Retinal pigment epithelial cell (primary cell): ENCODE results near the gene MYOG.

ENCODE experiments used
- DNase-seq: peaks from one replicate; pipeline ENCODE4 v3.0.0-alpha.2; 2010; ENCODE audit warnings: low read depth
- H3K4me3 ChIP-seq: 2 replicates; pipeline ENCODE4 v1.5.1; 2011; ENCODE audit warnings: mild to moderate bottlenecking, low read length, control low read depth, moderate library complexity
- CTCF ChIP-seq: conservative IDR thresholded peaks from 2 replicates; pipeline ENCODE4 v1.5.1; 2011; ENCODE audit warnings: low read depth, low read length, control low read depth, inconsistent platforms

MYOG gene

DNA sequence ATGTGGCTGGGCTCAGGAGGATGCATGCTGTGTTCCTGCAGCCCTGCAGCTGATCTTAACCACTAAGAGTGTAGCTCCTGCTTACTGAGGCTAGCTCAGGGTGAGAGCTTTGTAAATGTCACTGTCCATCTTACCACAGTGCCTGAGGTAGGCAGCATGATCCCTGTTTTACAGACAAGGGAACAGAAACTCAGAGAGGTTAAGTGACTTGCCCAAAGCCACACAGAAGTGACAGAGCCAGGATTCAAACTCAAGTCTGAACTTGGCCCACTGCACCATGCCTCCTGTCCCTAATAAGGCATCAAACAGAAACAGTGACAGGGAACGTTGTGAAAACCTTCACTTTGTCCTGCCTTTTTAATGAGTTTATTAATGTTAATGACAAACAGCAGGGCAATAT lies 31.6 kb downstream of the MYOG start:
- H3K4me3 ChIP-seq: no peak overlapping the region
- DNase-seq: no peak
- TF ChIP-seq CTCF: no peak

DNA sequence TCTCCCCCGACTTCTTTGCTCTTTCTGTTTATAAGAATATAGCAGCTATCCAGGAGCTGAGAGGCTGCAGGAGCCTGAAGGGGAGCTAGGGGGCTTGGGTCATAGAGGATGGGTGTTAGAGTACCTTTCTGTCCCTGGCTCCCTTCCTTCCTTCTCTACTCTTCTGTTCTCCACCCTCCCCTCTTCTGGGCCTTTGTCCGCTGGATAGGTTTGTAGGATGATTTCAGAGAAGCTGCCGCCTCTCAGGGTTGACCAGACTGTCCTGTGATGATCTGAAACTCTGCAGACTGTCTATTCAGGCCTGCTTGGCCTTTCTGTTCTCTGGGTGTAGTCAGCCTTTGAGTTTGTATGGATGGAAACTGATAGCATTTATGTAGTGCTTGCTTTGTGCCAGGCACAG lies 33.2 kb downstream of the MYOG start:
- H3K4me3 ChIP-seq: no peak overlapping the region
- no peak for TF ChIP-seq CTCF
- DNase-seq: no peak

DNA sequence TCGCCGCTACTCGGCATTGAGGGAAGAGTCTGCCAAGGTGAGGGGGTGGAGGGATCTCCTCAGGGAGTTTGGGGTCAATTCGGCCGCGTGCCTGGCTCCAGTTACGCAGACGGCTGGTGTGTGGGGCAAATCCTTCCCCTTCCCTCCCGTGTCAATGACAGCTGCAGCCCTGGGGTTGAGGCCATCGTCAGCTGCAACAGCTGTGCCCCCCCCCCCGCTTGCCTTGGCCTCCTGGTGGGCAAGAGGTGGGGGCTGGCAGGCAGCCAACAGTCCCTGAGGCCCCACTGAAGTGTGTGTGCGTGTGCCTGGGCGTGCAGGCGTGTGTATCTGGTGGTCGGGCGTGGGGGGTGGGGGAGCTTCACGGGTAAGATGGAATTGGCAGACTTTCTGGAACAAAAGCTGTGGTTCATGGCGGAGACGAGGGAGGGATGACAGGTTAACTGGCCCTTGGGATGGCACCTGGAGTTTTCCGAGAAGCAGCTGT lies 33.9 kb downstream of the MYOG start:
- TF ChIP-seq CTCF: no peak
- no peak for DNase-seq
- H3K4me3 ChIP-seq: no peak overlapping the region

- no peak overlapping the region for H3K4me3 ChIP-seq
- no peak for DNase-seq
- TF ChIP-seq CTCF: no peak
Observed at GRCh38 chr1:203050826-203051225, 35.0 kb downstream of the MYOG start.

GRCh38 chr1:203049576-203050180 lies 36.1 kb downstream of the MYOG start:
- no peak for TF ChIP-seq CTCF
- DNase-seq: no peak
- H3K4me3 ChIP-seq: no peak overlapping the region

- DNase-seq: no peak
- no peak overlapping the region for H3K4me3 ChIP-seq
- TF ChIP-seq CTCF: no peak
Observed at GRCh38 chr1:203049077-203049476, 36.7 kb downstream of the MYOG start.

- no peak for TF ChIP-seq CTCF
- no peak overlapping the region for H3K4me3 ChIP-seq
- DNase-seq: no peak
Observed at GRCh38 chr1:203048555-203049051, 37.2 kb downstream of the MYOG start.
